ENCODE measurements around the gene MTHFD1L.

DNA sequence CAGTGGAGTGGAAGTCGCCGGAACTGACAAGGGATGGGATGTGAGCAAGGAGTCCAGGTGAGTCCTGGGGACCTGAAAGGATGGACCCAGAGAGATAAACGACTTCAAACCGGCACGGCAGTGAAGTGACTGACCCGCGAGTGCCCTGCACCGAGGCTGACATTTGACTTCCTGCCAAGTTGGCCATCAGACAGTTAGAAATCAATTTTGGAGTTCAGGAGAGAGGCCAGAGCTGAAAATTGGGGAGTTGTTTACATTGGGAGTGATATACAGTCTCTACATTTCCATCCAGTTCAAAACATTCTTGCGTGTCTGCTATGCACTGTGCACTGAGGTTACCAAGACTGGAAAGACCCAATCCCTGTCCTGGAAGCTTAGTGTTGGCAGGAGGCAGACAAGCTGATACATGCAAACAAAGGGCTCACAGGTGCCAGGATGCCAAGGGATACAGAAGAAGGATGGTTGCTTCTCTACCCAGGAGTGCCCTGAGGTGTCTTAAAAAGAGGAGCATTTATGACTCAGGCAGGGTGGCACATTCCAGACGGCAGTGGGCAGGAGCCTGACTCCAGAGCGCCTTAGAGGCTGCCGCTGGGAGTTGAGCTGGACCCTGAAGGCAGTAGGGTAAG is 186.6 kb downstream of the MTHFD1L start:
- TF ChIP-seq, protein P1, sequence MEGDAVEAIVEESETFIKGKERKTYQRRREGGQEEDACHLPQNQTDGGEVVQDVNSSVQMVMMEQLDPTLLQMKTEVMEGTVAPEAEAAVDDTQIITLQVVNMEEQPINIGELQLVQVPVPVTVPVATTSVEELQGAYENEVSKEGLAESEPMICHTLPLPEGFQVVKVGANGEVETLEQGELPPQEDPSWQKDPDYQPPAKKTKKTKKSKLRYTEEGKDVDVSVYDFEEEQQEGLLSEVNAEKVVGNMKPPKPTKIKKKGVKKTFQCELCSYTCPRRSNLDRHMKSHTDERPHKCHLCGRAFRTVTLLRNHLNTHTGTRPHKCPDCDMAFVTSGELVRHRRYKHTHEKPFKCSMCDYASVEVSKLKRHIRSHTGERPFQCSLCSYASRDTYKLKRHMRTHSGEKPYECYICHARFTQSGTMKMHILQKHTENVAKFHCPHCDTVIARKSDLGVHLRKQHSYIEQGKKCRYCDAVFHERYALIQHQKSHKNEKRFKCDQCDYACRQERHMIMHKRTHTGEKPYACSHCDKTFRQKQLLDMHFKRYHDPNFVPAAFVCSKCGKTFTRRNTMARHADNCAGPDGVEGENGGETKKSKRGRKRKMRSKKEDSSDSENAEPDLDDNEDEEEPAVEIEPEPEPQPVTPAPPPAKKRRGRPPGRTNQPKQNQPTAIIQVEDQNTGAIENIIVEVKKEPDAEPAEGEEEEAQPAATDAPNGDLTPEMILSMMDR (conservative IDR thresholded peaks at IDR 0.05): no peak
- TF ChIP-seq ZFX (IDR thresholded peaks at IDR 0.05): no peak

All from C4-2B (cell line).